CD4-positive, alpha-beta T cell treated with Interleukin-12 subunit alpha and Interleukin-12 subunit beta, for 1 hour (primary cell): ENCODE measurements around the gene P2RY12.

Source experiments
- DNase-seq: peaks from one replicate; pipeline ENCODE4 v3.0.0-alpha.2; 2020

P2RY12 gene

GRCh38 chr3:151384741-151385174, at the start of gene P2RY12:
P2RY12 (minus strand) TSS chr3:151384753; CDS start chr3:151338845, 45,908 bp downstream.
- no peak for DNase-seq

GRCh38 chr3:151432616-151433372, 48.2 kb upstream of the P2RY12 start:
- DNase-seq = no peak

- no peak for DNase-seq
These were observed 47.4 kb upstream of the P2RY12 start for GRCh38 chr3:151431940-151432339.

- DNase-seq = no peak
These were observed 46.4 kb upstream of the P2RY12 start for GRCh38 chr3:151430821-151431484.

- no peak for DNase-seq
These were observed 43.8 kb upstream of the P2RY12 start for GRCh38 chr3:151428386-151428785.

GRCh38 chr3:151426341-151426657, 41.7 kb upstream of the P2RY12 start:
- DNase-seq = no peak

GRCh38 chr3:151425627-151426340, 41.2 kb upstream of the P2RY12 start:
- no peak for DNase-seq

- DNase-seq = no peak
These were observed 38.5 kb upstream of the P2RY12 start for GRCh38 chr3:151423091-151423490.

GRCh38 chr3:151421938-151422337, 37.4 kb upstream of the P2RY12 start:
- no peak for DNase-seq

GRCh38 chr3:151419806-151420205, 35.3 kb upstream of the P2RY12 start:
- DNase-seq = no peak

- no peak for DNase-seq
These were observed 30.7 kb upstream of the P2RY12 start for GRCh38 chr3:151415289-151415688.

- no peak for DNase-seq
These were observed 28.4 kb upstream of the P2RY12 start for GRCh38 chr3:151412989-151413388.

- DNase-seq = no peak
These were observed 26.5 kb upstream of the P2RY12 start for GRCh38 chr3:151410891-151411559.

- no peak for DNase-seq
These were observed 23.4 kb upstream of the P2RY12 start for GRCh38 chr3:151407928-151408327.

- no peak for DNase-seq
These were observed 19.8 kb upstream of the P2RY12 start for GRCh38 chr3:151404316-151404715.

- no peak for DNase-seq
These were observed 18.7 kb upstream of the P2RY12 start for GRCh38 chr3:151403246-151403645.

GRCh38 chr3:151402349-151402748, 17.8 kb upstream of the P2RY12 start:
- DNase-seq = no peak

- DNase-seq = no peak
These were observed 15.8 kb upstream of the P2RY12 start for GRCh38 chr3:151400341-151400740.

GRCh38 chr3:151398895-151399294, 14.3 kb upstream of the P2RY12 start:
- DNase-seq = no peak

GRCh38 chr3:151395806-151396205, 11.3 kb upstream of the P2RY12 start:
- DNase-seq = no peak

GRCh38 chr3:151394611-151395010, 10.1 kb upstream of the P2RY12 start:
- DNase-seq = no peak

GRCh38 chr3:151393941-151394340, 9.4 kb upstream of the P2RY12 start:
- no peak for DNase-seq

- DNase-seq = no peak
These were observed 8.7 kb upstream of the P2RY12 start for GRCh38 chr3:151393146-151393830.
